Fibroblast of mammary gland (primary cell): ENCODE measurements around the gene EPS8L2.

Experiments
- DNase-seq: peaks from one replicate; pipeline ENCODE4 v3.0.0-alpha.2; 2010; ENCODE audit warnings: low read depth
- H3K4me3 ChIP-seq: 2 replicates; pipeline ENCODE4 v1.5.1; 2011; ENCODE audit warnings: low read depth, mild to moderate bottlenecking, low read length, moderate library complexity; ENCODE audit not compliant: control insufficient read depth
- TF ChIP-seq, protein P1 (sequence below): conservative IDR thresholded peaks from 2 replicates; pipeline ENCODE4 v1.5.1; 2011; ENCODE audit warnings: low read depth, low read length, inconsistent platforms; ENCODE audit not compliant: control insufficient read depth, insufficient read depth

EPS8L2 gene

DNA sequence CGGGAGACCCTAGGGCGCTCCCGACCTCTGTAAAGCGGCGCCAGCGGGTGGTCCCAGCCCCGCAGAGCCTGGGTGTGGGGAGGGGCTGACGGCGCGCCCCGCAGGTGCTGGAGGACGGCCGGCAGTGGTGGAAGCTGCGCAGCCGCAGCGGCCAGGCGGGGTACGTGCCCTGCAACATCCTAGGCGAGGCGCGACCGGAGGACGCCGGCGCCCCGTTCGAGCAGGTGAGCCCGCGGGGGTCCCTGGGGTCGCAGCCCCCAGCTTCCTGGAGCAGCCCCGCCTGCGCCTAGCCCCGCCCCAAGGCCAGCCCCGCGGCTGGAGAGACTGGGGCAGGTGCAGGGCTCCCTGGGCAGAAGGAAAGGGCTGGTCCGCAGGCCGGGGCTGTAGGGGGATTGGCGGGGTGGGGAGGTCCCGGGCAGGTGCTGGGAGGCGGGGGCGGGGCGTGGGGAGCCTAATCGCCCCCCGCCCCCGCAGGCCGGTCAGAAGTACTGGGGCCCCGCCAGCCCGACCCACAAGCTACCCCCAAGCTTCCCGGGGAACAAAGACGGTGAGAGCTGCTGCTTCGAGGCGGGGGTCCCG is 19.7 kb downstream of the EPS8L2 start:
- no peak for DNase-seq
- TF ChIP-seq, protein P1, sequence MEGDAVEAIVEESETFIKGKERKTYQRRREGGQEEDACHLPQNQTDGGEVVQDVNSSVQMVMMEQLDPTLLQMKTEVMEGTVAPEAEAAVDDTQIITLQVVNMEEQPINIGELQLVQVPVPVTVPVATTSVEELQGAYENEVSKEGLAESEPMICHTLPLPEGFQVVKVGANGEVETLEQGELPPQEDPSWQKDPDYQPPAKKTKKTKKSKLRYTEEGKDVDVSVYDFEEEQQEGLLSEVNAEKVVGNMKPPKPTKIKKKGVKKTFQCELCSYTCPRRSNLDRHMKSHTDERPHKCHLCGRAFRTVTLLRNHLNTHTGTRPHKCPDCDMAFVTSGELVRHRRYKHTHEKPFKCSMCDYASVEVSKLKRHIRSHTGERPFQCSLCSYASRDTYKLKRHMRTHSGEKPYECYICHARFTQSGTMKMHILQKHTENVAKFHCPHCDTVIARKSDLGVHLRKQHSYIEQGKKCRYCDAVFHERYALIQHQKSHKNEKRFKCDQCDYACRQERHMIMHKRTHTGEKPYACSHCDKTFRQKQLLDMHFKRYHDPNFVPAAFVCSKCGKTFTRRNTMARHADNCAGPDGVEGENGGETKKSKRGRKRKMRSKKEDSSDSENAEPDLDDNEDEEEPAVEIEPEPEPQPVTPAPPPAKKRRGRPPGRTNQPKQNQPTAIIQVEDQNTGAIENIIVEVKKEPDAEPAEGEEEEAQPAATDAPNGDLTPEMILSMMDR = no peak
- H3K4me3 ChIP-seq = no peak overlapping the region

GRCh38 chr11:726278-727220 is 20.5 kb downstream of the EPS8L2 start:
- TF ChIP-seq, protein P1 = no peak
- H3K4me3 ChIP-seq = no peak overlapping the region
- DNase-seq = peak; percentile 51

DNA sequence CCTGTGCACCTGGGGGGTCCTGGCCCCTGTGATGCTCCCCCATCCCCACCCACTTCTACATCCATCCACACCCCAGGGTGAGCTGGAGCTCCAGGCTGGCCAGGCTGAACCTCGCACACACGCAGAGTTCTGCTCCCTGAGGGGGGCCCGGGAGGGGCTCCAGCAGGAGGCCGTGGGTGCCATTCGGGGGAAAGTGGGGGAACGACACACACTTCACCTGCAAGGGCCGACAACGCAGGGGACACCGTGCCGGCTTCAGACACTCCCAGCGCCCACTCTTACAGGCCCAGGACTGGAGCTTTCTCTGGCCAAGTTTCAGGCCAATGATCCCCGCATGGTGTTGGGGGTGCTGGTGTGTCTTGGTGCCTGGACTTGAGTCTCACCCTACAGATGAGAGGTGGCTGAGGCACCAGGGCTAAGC is 21.3 kb downstream of the EPS8L2 start:
- no peak for DNase-seq
- TF ChIP-seq, protein P1 = no peak
- H3K4me3 ChIP-seq = no peak overlapping the region

GRCh38 chr11:727859-728748 is 22.1 kb downstream of the EPS8L2 start:
- no peak overlapping the region for H3K4me3 ChIP-seq
- TF ChIP-seq, protein P1 = peak; percentile 89

DNA sequence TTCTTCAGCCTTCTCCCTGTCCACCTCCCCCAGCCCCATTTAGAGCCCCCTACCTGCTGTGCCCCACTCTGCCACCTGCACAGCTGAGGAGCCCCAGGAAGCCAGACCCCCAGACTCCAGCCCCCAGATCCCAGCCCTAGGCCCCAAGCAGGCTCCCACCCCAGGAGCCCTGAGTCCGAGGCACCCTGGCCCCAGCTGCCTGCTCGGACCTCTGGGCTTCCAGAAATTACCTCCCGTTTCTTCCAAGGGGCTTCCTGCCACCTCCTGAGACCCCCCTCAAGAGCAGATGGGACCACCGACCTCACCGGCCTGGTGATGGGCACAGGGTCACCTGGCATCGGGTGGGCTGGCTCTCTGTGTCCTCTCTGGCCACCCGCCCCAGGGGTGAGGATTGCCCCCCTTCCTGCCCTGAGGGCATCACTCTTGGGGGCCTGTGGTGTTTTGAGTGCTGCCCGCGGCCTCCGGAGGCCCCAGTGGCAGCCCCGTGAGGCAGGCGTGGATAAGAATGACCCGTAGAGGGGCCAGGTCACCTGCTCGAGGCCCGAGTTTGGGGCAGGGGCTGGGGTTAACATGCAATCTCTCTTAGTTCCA is 23.0 kb downstream of the EPS8L2 start:
- no peak for DNase-seq
- TF ChIP-seq, protein P1 = no peak
- no peak overlapping the region for H3K4me3 ChIP-seq

More at GRCh38 chr11:727859-728748, 22.1 kb downstream of the EPS8L2 start:
- peak; percentile 97 for DNase-seq
